GM21786 (cell line): ENCODE data around the gene IMMP2L.
A peak's percentile ranks its signal among the peaks of the same experiment; 100 is the strongest.
"Not testable (repeated sequence)": the region's sequence is repeated elsewhere in the genome, so short reads cannot be mapped to it uniquely, and the experiment has no call there.

Experiments used
- ATAC-seq: cut with Tn5 transposase; IDR thresholded peaks from one replicate; pipeline ENCODE4 v1.9.1; 2021; ENCODE audit not compliant: unreplicated experiment

The IMMP2L gene

DNA sequence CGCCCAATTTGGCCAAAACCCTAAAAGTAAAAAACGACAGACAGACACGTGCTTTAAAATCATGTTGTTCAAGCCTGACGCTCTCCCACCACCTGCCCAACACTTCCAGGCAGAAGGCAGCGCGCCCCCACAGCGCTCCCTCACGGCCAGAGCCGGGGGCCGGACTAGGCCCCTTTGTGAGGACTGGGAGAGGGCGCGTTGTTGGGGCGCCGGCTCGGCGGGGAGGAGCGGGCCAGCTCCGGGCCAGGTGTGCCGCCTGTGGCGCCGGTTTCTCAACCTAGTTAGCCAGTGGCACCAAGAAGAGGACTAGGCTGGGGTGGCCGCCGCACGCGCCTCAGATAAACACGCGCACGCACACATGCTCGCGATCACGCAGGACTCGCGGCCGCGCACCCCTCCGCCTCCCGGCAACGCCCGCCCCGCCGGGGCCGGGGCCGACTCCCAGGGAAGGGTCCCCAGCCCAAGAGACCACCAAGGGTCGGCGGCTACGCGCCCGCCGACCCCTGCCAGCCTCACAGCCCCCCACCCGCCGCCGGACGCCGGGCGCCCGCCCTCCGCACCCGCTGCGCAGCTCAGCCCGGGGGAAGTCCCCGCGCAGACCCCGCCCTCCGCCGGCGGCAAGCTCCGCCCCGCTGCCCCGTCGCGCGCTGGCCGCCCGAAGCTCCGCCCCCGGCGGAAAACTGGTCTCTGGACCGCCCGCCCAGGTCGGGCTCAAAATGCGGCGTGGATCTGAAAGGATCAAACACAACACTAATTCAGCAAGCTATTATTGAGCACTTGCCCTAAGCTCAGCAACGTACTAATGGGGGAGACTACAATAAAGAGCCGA, at the start of gene IMMP2L:
Gene IMMP2L (minus strand): TSS at position 589 of the 829 bp plus-strand sequence.
- ATAC-seq: peak; percentile 69

DNA sequence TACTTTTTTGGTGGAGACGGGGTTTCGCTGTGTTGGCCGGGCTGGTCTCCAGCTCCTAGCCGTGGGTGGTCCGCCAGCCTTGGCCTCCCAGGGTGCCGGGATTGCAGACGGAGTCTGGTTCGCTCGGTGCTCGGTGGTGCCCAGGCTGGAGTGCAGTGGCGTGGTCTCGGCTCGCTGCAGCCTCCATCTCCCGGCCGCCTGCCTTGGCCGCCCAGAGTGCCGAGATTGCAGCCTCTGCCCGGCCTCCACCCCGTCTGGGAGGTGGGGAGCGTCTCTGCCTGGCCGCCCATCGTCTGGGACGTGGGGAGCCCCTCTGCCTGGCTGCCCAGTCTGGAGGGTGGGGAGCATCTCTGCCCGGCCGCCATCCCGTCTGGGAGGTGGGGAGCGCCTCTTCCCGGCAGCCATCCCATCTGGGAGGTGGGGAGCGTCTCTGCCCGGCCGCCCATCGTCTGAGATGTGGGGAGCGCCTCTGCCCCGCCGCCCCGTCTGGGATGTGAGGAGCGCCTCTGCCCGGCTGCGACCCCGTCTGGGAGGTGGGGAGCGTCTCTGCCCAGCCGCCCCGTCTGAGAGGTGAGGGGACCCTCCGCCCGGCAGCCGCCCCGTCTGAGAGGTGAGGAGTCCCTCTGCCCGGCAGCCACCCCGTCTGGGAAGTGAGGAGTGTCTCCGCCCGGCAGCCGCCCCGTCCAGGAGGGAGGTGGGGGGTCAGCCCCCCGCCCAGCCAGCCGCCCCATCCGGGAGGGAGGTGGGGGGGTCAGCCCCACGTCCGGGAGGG, 47.4 kb upstream of the IMMP2L start:
- not testable (repeated sequence) for ATAC-seq

DNA sequence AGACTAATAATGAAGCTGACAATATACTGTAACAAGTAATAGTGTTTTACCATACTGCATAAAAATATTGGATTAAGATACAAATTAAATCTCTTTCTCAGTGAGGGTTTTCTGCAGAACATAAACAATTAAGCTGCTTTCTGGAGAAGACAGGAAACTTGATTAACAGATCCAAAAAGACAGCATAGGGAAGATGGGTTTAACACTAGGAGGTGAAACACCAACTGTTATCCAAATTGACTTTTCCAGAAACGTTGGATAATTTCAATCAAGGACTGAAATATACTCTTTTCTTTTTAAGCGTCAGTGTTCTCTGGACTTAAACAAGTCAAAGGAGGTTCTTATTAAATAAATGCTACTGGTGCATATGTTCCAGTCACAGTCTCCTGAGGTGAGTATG, 45.3 kb upstream of the IMMP2L start:
- ATAC-seq: no peak

DNA sequence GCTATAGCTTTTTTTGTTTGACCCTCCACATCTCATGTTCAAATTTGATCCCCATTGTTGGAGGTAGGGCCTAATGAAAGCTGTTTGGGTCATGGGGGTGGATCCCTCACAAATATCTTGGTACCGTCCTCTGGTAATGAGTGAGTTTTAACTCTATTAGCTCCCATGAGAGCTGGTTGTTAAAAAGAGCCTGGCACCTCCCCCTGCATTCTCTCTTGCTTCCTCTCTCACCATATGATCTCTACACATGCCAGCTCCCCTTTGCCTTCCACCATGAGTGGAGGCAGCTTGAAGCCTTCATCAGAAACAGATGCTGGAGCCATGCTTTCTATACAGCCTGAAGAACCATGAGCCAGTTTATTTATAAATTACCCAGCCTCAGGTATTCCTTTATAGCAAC, 43.0 kb upstream of the IMMP2L start:
- ATAC-seq: no peak

DNA sequence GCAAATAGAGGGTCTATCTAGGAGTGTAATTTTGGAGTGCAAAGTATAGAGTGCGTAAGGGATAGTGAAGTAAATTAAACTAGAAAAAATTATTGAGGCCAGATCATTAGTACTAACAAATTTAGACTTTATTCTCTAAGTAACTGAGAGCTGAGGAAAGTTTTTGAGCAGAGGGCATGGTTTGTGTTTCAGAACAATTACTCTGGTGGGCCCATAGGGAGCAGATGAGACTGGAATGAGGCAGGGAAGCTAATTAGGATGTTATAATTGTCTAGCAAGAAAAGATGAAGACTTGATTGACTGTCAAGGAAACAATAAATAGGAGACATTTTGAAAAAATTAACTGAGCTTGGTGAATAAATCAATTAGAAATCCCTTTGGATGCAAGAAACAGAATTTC, 37.8 kb upstream of the IMMP2L start:
- no peak for ATAC-seq

DNA sequence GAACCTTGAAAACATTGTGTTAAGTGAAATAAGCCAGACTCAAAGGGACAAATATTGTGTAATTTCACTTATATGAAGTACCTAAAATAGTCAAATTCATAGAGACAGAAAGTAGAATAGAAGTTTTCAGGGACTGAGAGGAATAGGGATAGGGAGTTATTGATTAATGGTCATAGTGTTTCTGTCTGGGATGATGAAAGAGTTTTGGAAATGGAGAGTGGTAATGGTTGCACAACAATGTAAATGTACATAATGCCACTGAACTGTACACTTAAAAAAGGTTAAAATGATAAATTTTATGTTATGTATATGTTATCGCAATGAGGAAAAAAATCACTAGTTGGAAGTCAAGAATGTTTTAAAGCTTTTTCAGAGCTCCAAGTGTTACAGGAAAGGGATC, 33.5 kb upstream of the IMMP2L start:
- no peak for ATAC-seq

DNA sequence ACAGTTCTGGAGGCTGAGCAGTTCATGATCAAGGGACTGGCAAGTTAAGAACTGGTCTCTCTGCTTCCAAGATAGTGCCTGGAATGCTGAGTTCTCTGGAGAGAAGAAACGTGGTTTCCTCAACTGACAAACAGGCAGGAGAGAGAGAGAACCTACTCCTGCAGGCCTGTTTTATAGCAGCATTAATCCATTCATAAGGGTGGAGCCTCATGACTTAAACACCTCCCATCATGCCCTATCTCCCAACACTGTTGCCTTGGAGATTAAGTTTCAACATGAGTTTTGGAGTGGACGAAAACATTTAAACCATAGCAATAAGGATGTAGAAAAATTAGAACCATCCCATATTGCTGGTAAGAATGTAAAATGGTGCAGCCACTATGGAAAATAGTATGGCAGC, 32.3 kb upstream of the IMMP2L start:
- no peak for ATAC-seq

DNA sequence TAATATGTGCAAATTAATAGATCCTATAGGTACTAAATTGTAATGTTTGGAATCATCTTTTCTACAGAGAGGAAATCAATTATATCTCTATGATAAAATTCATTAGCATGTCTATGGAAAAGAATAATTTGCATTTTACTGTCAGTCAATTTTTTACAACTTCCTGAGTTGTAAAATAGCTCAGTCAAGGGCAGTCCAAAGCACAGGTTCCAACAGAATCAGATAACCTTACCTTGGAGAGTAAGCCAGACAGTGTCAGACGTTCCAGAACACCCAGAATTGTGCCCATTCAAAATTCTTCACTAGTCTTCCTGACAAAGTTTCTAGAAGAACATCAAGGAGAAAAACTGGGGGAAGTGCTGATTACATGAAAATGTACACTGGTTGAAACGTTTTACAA, 31.1 kb upstream of the IMMP2L start:
- no peak for ATAC-seq

DNA sequence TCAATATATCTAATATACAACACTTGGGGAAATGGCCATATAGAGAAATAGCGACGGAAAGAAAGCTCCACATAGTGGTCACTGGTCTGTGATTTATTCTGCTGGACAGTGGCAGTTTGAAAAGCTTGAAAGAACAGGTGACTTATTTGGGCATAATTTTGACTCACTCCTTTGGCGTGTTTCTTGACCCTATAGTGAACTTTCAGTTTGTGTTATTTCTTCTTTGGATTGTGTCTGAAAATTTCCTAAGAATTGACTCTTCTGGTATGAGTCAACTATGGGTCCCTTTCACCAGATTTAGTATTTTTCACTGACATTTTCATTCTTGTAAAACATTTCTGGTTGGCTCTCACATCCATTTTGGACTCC, 25.8 kb upstream of the IMMP2L start:
- ATAC-seq: no peak

DNA sequence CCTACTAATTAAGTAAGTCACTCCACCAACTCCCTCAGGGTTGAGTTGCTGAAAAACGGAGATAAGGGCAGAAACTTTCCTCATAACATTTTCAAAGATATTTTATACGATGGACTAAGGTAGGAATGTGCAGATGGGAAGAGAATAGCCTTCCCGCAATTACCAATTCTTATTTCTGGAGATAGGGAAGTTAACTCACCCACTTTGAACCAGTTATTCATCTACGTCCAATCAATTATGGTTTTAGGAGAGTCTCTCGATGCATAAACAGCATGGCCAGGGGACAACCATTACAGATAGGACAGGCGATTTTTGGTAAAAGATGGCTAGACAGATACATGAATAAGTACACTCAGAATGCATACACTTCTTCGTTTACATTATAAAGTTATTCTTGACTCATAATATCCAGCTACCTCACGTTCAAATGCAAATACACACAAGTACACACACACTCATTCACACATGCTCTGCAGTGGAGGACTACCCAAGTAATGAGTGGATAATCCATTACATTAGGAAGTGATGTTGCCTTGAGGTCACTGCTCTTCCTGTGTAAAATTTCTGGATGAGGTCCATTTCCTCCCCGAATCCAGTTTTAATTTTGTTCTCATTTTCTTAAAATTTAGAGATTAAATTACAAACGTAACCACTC, 25.2 kb upstream of the IMMP2L start:
- ATAC-seq: no peak

DNA sequence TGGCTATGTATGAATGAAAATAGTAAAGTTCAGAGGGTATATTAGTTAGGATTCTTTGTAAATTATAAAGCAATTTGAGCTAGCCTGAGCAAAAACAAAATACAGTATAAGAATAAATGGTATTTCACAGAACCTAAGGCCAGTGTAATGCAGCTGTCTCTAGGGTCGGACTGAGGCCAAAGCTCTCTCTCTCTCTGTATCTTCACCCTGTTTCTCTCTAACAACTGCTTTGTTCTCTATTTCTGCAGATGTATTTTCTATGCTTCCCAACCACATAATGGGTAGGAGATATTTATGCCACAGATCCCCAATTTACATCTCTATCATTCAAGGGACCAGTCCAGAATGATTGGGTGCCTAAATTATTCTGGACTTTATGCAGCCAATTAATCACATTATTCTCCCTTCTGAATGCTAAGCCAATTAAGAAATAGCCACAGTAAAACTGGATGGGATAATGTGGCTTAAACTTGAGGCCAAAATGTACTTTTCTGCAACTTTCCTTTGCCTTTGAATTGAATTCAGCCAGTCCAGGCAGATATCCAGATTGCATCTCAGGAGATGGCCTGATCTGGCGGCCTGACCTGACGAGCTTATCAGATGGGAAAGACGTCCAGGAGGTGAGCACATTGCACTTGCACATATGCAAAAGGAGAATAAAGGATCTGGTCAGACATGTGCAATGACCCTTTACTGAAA, 24.6 kb upstream of the IMMP2L start:
- no peak for ATAC-seq

DNA sequence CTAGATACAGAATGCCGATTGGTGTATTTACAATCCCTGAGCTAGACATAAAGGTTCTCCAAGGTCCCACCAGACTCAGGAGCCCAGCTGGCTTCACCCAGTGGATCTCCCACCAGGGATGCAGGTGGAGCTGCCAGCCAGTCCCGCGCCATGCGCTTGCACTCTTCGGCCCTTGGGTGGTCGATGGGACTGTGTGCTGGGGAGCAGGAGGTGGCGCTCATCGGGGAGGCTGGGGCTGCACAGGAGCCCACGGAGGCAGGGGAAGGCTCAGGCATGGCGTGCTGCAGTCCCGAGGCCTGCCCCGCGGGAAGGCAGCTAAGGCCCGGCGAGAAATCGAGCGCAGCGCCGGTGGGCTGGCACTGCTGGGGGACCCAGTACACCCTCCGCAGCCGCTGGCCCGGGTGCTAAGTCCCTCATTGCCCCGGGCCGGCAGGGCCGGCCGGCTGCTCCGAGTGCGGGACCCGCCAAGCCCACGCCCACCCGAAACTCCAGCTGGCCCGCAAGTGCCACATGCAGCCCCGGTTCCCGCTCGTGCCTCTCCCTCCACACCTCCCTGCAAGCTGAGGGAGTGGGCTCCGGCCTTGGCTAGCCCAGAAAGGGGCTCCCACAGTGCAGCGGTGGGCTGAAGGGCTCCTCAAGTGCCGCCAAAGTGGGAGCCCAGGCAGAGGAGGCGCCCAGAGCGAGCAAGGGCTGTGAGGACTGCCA, 19.6 kb upstream of the IMMP2L start:
- not testable (repeated sequence) for ATAC-seq

DNA sequence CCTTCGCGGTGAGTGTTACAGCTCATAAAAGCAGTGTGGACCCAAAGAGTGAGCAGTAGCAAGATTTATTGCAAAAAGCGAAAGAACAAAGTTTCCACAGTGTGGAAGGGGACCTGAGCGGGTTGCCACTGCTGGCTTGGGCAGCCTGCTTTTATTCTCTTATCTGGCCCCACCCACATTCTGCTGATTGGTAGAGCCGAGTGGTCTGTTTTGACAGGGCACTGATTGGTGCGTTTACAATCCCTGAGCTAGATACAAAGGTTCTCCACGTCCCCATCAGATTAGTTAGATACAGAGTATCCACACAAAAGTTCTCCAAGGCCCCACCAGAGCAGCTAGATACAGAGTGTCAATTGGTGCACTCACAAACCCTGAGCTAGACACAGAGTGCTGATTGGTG, 18.9 kb upstream of the IMMP2L start:
- not testable (repeated sequence) for ATAC-seq

DNA sequence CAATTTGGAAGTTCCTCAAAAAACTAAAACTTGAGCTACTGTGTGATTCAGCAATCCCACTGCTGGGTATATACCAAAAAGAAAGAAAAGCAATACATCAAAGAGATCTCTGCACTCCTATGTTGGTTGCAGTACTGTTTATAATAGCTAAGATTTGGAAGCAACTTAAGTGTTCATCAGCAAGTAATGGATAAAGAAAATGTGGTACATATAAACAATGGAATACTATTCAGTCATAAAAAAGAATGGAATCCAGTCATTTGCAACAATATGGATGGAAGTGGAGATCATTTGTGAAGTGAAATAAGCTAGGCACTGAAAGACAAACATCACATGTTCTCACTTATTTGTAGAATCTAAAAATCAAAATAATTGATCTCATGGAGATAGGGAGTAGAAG, 16.5 kb upstream of the IMMP2L start:
- ATAC-seq: no peak

DNA sequence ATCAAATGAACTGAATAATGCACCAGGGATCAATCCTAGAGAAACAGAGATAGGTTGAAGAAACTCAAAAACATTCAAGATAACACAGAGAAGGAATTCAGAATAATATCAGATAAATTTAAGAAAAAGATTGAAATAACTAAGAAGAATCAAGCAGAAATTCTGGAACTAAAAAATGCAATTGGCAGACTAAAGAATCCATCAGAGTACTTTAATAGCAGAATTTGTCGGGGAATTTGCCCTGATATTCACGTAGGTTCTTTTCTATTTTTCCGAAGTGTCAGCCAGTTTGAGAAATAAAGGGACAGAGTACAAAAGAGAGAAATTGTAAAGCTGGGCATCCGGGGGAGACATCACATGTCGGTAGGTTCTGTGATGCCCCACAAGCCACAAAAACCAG, 9.4 kb upstream of the IMMP2L start:
- no peak for ATAC-seq

DNA sequence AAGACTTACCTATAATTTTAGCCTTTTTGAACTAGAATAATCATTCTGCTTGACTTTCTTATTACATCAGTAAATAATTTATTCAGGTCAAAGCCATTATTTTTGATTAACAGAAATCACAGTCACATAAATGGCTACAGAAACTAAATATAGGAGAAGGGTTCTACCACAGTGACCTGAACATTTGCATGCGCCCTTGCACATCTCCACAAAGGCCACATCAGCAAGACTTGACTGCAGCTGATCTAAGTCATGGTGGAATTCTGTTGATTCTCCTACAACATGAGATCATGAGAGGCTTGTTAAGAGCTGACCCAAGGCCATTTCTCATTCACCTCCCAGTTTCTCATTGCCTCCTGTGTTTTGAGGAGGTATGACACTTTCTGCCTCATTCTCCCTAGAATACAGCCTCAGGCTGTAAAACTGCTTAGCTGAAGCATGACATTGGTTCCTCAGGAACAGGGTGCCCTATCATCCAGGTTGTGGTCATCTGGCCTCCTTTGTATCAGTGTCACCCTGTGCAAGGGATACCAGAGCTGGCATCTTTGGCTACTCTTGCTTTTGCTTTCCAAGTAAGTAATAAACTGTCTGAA, 6.7 kb upstream of the IMMP2L start:
- ATAC-seq: no peak

DNA sequence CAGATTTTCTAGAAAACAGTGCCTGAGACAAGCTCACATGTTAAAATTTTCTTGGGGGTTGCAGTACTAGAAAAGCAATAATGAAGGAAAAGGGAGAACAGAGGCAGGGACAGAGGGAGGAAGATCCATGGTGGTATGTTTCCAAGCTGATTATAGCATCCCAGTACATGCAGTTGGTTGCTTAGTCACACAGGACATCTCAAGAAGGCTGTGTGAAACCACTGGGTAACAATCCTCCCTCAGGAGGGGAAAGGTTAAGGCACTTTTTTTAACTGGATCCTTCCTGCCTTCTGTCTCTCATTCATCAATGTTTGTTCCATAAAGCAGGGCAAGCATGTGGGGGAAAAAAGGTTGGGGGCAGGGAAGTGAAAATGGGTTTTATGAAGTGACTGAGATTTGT, 6.1 kb upstream of the IMMP2L start:
- ATAC-seq: no peak

DNA sequence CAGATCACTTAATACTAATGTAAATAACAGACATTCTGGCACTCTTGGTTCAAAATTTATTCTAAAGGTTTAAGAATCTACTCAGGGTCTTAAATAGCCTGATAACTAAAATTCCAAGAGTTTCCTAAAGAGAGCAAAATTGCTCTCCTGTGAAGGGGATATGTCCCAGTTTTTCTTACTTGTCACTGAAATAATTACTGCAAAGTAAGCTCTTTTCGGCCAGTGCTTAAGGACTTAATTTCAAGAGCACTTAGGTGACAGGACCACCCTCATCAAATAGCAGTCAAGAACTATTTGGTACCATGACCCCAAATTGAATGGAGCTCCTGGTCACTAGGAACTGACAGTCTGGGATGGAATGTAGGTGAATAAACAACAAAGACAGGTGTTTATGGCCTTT, 1.8 kb upstream of the IMMP2L start:
- no peak for ATAC-seq

DNA sequence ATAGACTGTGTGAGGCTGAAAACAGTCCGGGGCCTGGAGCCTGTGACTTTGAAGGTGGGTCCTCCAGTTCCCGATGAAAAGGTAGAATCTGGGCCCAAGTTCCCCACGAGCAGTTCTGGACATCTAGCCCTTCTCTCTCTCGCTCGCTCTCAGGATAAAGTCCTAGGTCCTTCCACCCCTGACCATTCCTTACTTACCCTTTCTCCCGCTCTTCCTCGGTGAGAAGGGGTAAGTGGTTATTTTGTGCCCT, 713 bp downstream of the IMMP2L start:
- no peak for ATAC-seq

DNA sequence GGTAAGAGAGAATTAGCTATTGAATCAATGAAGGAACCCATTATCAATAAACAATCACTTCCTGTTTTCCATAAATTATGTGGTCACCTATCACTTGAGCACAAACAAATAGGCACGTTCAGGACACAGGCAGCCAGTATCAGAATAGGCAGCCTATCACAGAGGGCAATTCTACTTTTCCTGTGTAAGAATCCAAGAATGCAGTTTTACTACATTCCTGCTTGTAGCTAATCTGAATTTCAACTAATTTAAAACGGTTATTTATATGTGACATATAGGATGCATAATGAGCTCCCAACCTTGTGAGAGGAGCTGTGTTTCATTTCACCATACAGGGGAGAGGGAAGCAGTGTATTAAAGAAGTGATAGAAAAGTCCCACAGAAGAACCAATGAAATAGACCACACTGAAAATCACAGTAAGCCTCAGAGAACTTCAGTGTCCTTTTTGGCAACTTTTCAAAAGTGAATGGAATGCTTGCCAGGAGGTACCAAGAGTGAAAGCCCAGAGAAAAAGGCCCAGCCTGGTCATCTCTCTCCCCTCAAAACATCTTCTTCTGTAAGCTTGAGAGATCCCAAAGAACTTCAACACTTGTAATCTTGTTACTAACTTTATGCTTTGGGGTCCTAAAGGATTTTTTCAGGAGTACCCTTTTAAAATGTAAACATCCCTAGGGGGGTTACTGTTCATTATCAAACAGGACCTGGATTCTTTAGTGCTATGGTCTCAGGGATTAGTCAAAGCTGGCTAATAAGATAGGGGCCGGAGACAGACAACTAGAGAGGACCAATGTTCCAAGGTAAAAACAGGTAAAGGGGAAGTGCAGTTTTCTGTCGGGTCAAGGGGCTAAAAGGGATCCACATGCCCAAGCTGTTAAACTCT, 1.3 kb downstream of the IMMP2L start:
- ATAC-seq: no peak
